Body of pancreas (tissue), 4 donors: ENCODE data around the gene HHAT.

Experiments
- POLR2A ChIP-seq, 3 donors: fragments of 450-650 bp; IDR thresholded peaks; one replicate each; pipeline ENCODE4 v1.6.1; 2016; ENCODE audit warnings: antibody characterized with exemption in 3 of 3, mild to moderate bottlenecking in 2 of 3
- TF ChIP-seq, protein P1 (sequence below), 7 experiments: fragments of 450-650 bp in 4 of 7; fragments of 200-600 bp in 3 of 7; sonication (generic) in 3 of 7; IDR thresholded peaks; one replicate each; pipeline ENCODE4 v1.5.1; 2016 to 2019; ENCODE audit warnings: antibody characterized with exemption in 7 of 7

DNA sequence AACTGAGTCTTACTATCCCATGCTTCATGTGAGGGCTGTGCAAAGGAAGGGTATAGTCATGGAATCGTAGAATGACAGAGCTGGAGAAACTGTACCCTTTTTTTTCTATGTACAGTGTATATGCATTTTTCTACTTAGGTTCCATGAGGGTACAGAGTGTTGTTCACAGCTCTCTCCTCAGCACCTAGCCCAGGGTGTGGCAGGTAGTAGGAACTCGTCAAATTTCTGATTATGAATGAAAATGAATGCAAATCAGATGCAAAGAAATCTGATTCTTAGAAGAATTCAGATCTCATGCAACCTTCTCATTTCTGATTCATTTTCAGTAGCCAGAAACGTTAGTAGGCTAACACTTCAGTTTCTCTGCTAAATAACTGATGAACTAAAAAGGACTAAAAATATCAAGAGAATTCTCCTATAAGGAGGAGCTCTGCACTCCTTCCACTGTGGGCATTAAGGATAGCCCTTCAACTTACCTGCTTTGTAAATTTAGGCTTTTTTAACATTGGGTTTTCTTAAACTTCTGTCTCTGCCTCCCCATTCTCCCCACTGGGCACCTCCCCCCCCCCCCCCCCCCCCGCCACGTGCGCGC lies 18.0 kb upstream of the HHAT start:
- TF ChIP-seq, protein P1, sequence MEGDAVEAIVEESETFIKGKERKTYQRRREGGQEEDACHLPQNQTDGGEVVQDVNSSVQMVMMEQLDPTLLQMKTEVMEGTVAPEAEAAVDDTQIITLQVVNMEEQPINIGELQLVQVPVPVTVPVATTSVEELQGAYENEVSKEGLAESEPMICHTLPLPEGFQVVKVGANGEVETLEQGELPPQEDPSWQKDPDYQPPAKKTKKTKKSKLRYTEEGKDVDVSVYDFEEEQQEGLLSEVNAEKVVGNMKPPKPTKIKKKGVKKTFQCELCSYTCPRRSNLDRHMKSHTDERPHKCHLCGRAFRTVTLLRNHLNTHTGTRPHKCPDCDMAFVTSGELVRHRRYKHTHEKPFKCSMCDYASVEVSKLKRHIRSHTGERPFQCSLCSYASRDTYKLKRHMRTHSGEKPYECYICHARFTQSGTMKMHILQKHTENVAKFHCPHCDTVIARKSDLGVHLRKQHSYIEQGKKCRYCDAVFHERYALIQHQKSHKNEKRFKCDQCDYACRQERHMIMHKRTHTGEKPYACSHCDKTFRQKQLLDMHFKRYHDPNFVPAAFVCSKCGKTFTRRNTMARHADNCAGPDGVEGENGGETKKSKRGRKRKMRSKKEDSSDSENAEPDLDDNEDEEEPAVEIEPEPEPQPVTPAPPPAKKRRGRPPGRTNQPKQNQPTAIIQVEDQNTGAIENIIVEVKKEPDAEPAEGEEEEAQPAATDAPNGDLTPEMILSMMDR (IDR thresholded peaks at IDR 0.05), result no peak
- no peak for TF ChIP-seq POLR2A (IDR thresholded peaks at IDR 0.05)
